GM18868 (cell line): ENCODE results near the gene HPS1.
A peak's percentile ranks its signal among the peaks of the same experiment; 100 is the strongest.
"Not testable (repeated sequence)": the region's sequence is repeated elsewhere in the genome, so short reads cannot be mapped to it uniquely, and the experiment has no call there.

ENCODE experiments used
- ATAC-seq: cut with Tn5 transposase; IDR thresholded peaks from one replicate; pipeline ENCODE4 v1.9.1; 2021; ENCODE audit warnings: mild to moderate bottlenecking, moderate library complexity; ENCODE audit not compliant: unreplicated experiment

The HPS1 gene

GRCh38 chr10:98396096-98397063 is 50.4 kb downstream of the HPS1 start:
- no peak for ATAC-seq

- no peak for ATAC-seq
Measured at GRCh38 chr10:98394851-98395440, 51.8 kb downstream of the HPS1 start.

- ATAC-seq, result peak; percentile 50
Measured at GRCh38 chr10:98391578-98391991, 55.1 kb downstream of the HPS1 start.

- ATAC-seq, result no peak
Measured at GRCh38 chr10:98391065-98391464, 55.7 kb downstream of the HPS1 start.

GRCh38 chr10:98390406-98390805 is 56.3 kb downstream of the HPS1 start:
- no peak for ATAC-seq

- ATAC-seq, result no peak
Measured at GRCh38 chr10:98389398-98389797, 57.3 kb downstream of the HPS1 start.

- ATAC-seq, result no peak
Measured at GRCh38 chr10:98388101-98388655, 58.6 kb downstream of the HPS1 start.

GRCh38 chr10:98384531-98385133 is 62.1 kb downstream of the HPS1 start:
- ATAC-seq, result no peak

- no peak for ATAC-seq
Measured at GRCh38 chr10:98383869-98384268, 62.9 kb downstream of the HPS1 start.

GRCh38 chr10:98383134-98383667 is 63.5 kb downstream of the HPS1 start:
- ATAC-seq, result not testable (repeated sequence)

- no peak for ATAC-seq
Measured at GRCh38 chr10:98382691-98383101, 64.0 kb downstream of the HPS1 start.

GRCh38 chr10:98380493-98381339 is 66.0 kb downstream of the HPS1 start:
- ATAC-seq, result no peak

- ATAC-seq, result no peak
Measured at GRCh38 chr10:98378722-98379121, 68.0 kb downstream of the HPS1 start.

- ATAC-seq, result no peak
Measured at GRCh38 chr10:98377536-98377935, 69.2 kb downstream of the HPS1 start.

- no peak for ATAC-seq
Measured at GRCh38 chr10:98377001-98377400, 69.7 kb downstream of the HPS1 start.

GRCh38 chr10:98376485-98376884 is 70.2 kb downstream of the HPS1 start:
- no peak for ATAC-seq

GRCh38 chr10:98374217-98374985 is 72.3 kb downstream of the HPS1 start:
- no peak for ATAC-seq

- no peak for ATAC-seq
Measured at GRCh38 chr10:98373260-98374040, 73.3 kb downstream of the HPS1 start.
